GM12878 (cell line): ENCODE results near the gene NIPAL4. TPM values are rescaled to one million over a fixed set of nuclear protein-coding genes. Genes with fewer than 3 reads are reported as not detected.
A peak's percentile ranks its signal among the peaks of the same experiment; 100 is the strongest.

Experiments
- ATAC-seq: fragments of 200-7000 bp; cut with Tn5 transposase; 3 replicates; pipeline ENCODE4 v1.9.1; 2020; ENCODE audit warnings: mild to moderate bottlenecking, moderate library complexity
- BruUV-seq: library from RNA; stranded (reverse); fragments of 400-500 nt; replicated peaks from 2 replicates; lab custom pipeline; 2021; lab: Mats Ljungman, UMichigan
- CTCF ChIA-PET: fragments of 300-600 bp; sonication (Branson Sonifier 250); formaldehyde crosslinking; extraction: SDS; loops from one replicate; lab custom pipeline; 2021; ENCODE audit warnings: inconsistent platforms; lab: Yijun Ruan, JAX
- POLR2A ChIA-PET: fragments of 350-600 bp; formaldehyde crosslinking; extraction: SDS; loops from one replicate; lab custom pipeline; 2021; ENCODE audit warnings: inconsistent platforms; lab: Charles Lee
- RAD21 ChIA-PET: fragments of 300-600 bp; sonication (Branson Sonifier 250); formaldehyde crosslinking; loops from one replicate; lab custom pipeline; 2023; ENCODE audit warnings: antibody characterized with exemption; ENCODE audit not compliant: unreplicated experiment; lab: Charles Lee
- SMC1A ChIA-PET: fragments of 300-600 bp; sonication (Branson Sonifier 250); formaldehyde crosslinking; loops from one replicate; lab custom pipeline; 2023; ENCODE audit not compliant: unreplicated experiment, uncharacterized antibody; lab: Charles Lee
- DNase-seq: peaks from one replicate; pipeline ENCODE4 v3.0.0-alpha.2; 2011; ENCODE audit warnings: low read depth, low spot score
- FAIRE-seq: peaks from 3 replicates; lab custom pipeline; 2011; peaks lifted over from hg19 to GRCh38; lab: Jason Lieb, UNC
- H2AFZ ChIP-seq: 2 replicates; pipeline ENCODE4 v1.6.0; 2011; ENCODE audit warnings: low read depth, low read length, control low read depth; ENCODE audit not compliant: control insufficient read depth
- H3K27ac ChIP-seq: 2 replicates; pipeline ENCODE4 v1.5.1; 2011; ENCODE audit warnings: control low read depth; ENCODE audit not compliant: control insufficient read depth, insufficient read depth
- H3K27me3 ChIP-seq, 2 experiments: replicated peaks in 1 of 2; 2 replicates each; pipeline versions ENCODE4 v1.6.0 to v1.6.1; 2011; ENCODE audit warnings: low read length in 1 of 2; ENCODE audit not compliant: control insufficient read depth in 2 of 2, insufficient read depth in 2 of 2
- H3K36me3 ChIP-seq, 2 experiments: 2 replicates each; pipeline ENCODE4 v1.5.1; 2011; ENCODE audit warnings: low read length in 1 of 2; ENCODE audit not compliant: control insufficient read depth in 2 of 2, insufficient read depth in 2 of 2
- H3K4me1 ChIP-seq: 2 replicates; pipeline ENCODE4 v1.6.1; 2011; ENCODE audit warnings: mild to moderate bottlenecking, low read length, moderate library complexity, mixed read lengths; ENCODE audit not compliant: control insufficient read depth, insufficient read depth
- H3K4me2 ChIP-seq: 2 replicates; pipeline ENCODE4 v1.6.0; 2011; ENCODE audit warnings: control low read depth; ENCODE audit not compliant: control insufficient read depth, insufficient read depth
- H3K4me3 ChIP-seq: fragments of 200-600 bp; sonication (generic); 2 replicates; pipeline ENCODE4 v1.5.1; 2016
- H3K79me2 ChIP-seq: 2 replicates; pipeline ENCODE4 v1.6.0; 2011; ENCODE audit warnings: low read length; ENCODE audit not compliant: control insufficient read depth, insufficient read depth
- H3K9ac ChIP-seq: 2 replicates; pipeline ENCODE4 v1.8.0; 2011; ENCODE audit warnings: low read length, control low read depth, mixed read lengths; ENCODE audit not compliant: control insufficient read depth, insufficient read depth
- H3K9me3 ChIP-seq: replicated peaks from 3 replicates; pipeline ENCODE4 v1.5.1; 2011; ENCODE audit warnings: mild to moderate bottlenecking, low read length; ENCODE audit not compliant: control insufficient read depth, insufficient read depth
- H4K20me1 ChIP-seq: 2 replicates; pipeline ENCODE4 v1.6.0; 2011; ENCODE audit not compliant: control insufficient read depth, insufficient read depth
- CHD1 ChIP-seq: IDR thresholded peaks from 2 replicates; pipeline ENCODE4 v1.6.1; 2012; ENCODE audit warnings: low read depth, low read length, improper control_type of control experiment
- CTCF ChIP-seq, 3 experiments: IDR thresholded peaks in 2 of 3; conservative IDR thresholded peaks in 1 of 3; 2 replicates each; pipeline ENCODE4 v1.5.1; 2011; ENCODE audit warnings: low read depth in 3 of 3, low read length in 3 of 3, mild to moderate bottlenecking in 3 of 3, control low read depth in 2 of 3, moderate library complexity in 2 of 3, inconsistent platforms in 1 of 3, mixed read lengths in 1 of 3; ENCODE audit not compliant: control insufficient read depth in 2 of 3, insufficient read depth in 1 of 3; ENCODE audit errors: extremely low read depth in 1 of 3
- NR2F1 ChIP-seq: fragments of 450-650 bp; conservative IDR thresholded peaks from 2 replicates; pipeline ENCODE4 v1.6.1; 2017; ENCODE audit warnings: mild to moderate bottlenecking
- PML ChIP-seq: IDR thresholded peaks from 2 replicates; pipeline ENCODE4 v1.6.1; 2012; ENCODE audit warnings: low read length, inconsistent platforms
- RAD21 ChIP-seq: IDR thresholded peaks from 2 replicates; pipeline ENCODE4 v1.6.1; 2011; ENCODE audit warnings: mild to moderate bottlenecking, low read depth, low read length, moderate library complexity; ENCODE audit not compliant: insufficient read depth
- SMARCA5 ChIP-seq: fragments of 450-650 bp; IDR thresholded peaks from 2 replicates; pipeline ENCODE4 v1.6.1; 2017; ENCODE audit warnings: mild to moderate bottlenecking
- SMC3 ChIP-seq: IDR thresholded peaks from 2 replicates; pipeline ENCODE4 v1.6.1; 2011; ENCODE audit warnings: low read length, improper control_type of control experiment, borderline replicate concordance
- SPI1 ChIP-seq: IDR thresholded peaks from 2 replicates; pipeline ENCODE4 v1.6.1; 2011; ENCODE audit warnings: low read depth, mild to moderate bottlenecking, low read length, moderate library complexity, borderline replicate concordance; ENCODE audit not compliant: insufficient read depth
- SREBF1 ChIP-seq: IDR thresholded peaks from 2 replicates; pipeline ENCODE4 v1.6.1; 2012; ENCODE audit warnings: mild to moderate bottlenecking, low read length
- WGBS: methylation state at CpG from one replicate; pipeline ENCODE4 v1.1.6; 2016; ENCODE audit warnings: low lambda C conversion rate; ENCODE audit not compliant: insufficient replicate concordance, insufficient coverage; ENCODE audit errors: missing lambda C conversion rate; 5-methylcytosine and 5-hydroxymethylcytosine counted together
- in situ Hi-C: fragments of 300-500 bp; cut with MboI; formaldehyde crosslinking; loops from 9 replicates; pipeline ENCODE4 v1.14.3; 2018; ENCODE audit warnings: mixed read lengths
- intact Hi-C: fragments of 100-400 bp; cut with micrococcal nuclease; formaldehyde crosslinking; loops from one replicate; pipeline ENCODE4 v1.14.2; 2022; ENCODE audit not compliant: unreplicated experiment
- polyA plus RNA-seq, 11 experiments: library from polyadenylated mRNA; depleted of rRNA in 4 of 11; unstranded in 6 of 11; stranded (reverse) in 5 of 11; fragments of >200 nt; fragmentation: Nextera tagmentation in 4 of 11; fragmentation: Illumina TruSeq in 1 of 11; extraction: Ambion mirVana in 4 of 11; extraction: Trizol in 1 of 11; gene quantifications; 1 replicate in 1 of 11; 2 replicates in 10 of 11; pipeline versions ENCODE4 v1.2.1 to v1.2.3, GENCODE V29; 2011 to 2016; ENCODE audit warnings: inconsistent platforms in 2 of 11, missing spikeins in 2 of 11, low read depth in 1 of 11
- total RNA-seq, 4 experiments: library from RNA; depleted of rRNA in 3 of 4; stranded (reverse); fragments of >200 nt in 3 of 4; fragmentation: Illumina TruSeq in 1 of 4; extraction: Trizol in 1 of 4; gene quantifications; 2 replicates each; pipeline versions ENCODE4 v1.2.1 to v1.2.3, GENCODE V29; 2013 to 2021

NIPAL4 gene
- total and polyA plus RNA-seq, 10 of the 15 experiments (the other 5 are each of a cell fraction or from before 2014, with no cell fraction given), result 0.11 to 15.5 (median 5.9) TPM

GRCh38 chr5:157471709-157472108 lies 11.7 kb downstream of the NIPAL4 start:
- no peak for TF ChIP-seq PML
- no peak for TF ChIP-seq SPI1
- TF ChIP-seq SMARCA5, result no peak
- no peak for TF ChIP-seq CHD1
- TF ChIP-seq CTCF (IDR thresholded peaks at IDR 0.05 in 2 of 3, conservative IDR thresholded peaks at IDR 0.05 in 1 of 3; ENCODE audit: control insufficient read depth in 2 of 3, extremely low read depth in 1 of 3, insufficient read depth in 1 of 3, low read depth in 3 of 3, low read length in 3 of 3), result peak; percentile 48 to 66 (median 62); a peak in 5 of 6 replicates
- TF ChIP-seq SREBF1, result no peak
- peak; percentile 38; the same call in 1 of the 2 replicates for TF ChIP-seq SMC3
- TF ChIP-seq NR2F1, result peak; percentile 54
- peak; percentile 68 for TF ChIP-seq RAD21
- TF ChIP-seq, all 136 proteins: peak for 4
- WGBS, result 92% methylated on average over 1 of the region's 1 CpG
- H3K27ac ChIP-seq, result no peak overlapping the region
- no TSS peak for BruUV-seq
- H2AFZ ChIP-seq, result no peak overlapping the region
- CTCF ChIA-PET, result interaction anchor here (0.6 to 17.4 kb wide), 52 partner anchors 8 to 1534 kb away, joined by 3 to 248 read pairs (median 4); partner anchors contain the start of genes LSM11, NIPAL4 and THG1L
- H3K4me1 ChIP-seq, result no peaks in the 10 kb centered on the region
- H3K4me3 ChIP-seq, result no peak overlapping the region
- H3K36me3 ChIP-seq, result no peaks in the 10 kb centered on the region; a peak in 1 of 4 replicates
- ATAC-seq (peak; percentile 81), DNase-seq (no peak), FAIRE-seq (peak; percentile 92)
- H4K20me1 ChIP-seq, result no peaks in the 10 kb centered on the region
- H3K79me2 ChIP-seq, result no peaks in the 10 kb centered on the region
- POLR2A ChIA-PET, result no interaction called here
- H3K9ac ChIP-seq, result no peak overlapping the region
- SMC1A ChIA-PET, result interaction anchor here (0.6 to 11.3 kb wide), 21 partner anchors 12 to 323 kb away, joined by 3 to 119 read pairs (median 4); partner anchors contain the start of genes LSM11 and NIPAL4
- intact Hi-C loops, result loop anchor here (5.0 kb wide), 1 partner anchor 324 kb away; no protein-coding TSS in a partner anchor
- H3K4me2 ChIP-seq, result no peak overlapping the region
- RAD21 ChIA-PET, result interaction anchor here (0.6 to 8.3 kb wide), 16 partner anchors 24 to 322 kb away, joined by 3 to 93 read pairs (median 4); partner anchors contain the start of gene THG1L
- in situ Hi-C loops, result no loop called here
- no peaks in the 10 kb centered on the region for H3K9me3 ChIP-seq
- no peaks in the 10 kb centered on the region for H3K27me3 ChIP-seq
